Loucy (cell line): ENCODE data around the gene IREB2.

Source experiments
- H2AFZ ChIP-seq: fragments of 200-600 bp; sonication (generic); 2 replicates; pipeline ENCODE4 v1.6.0; 2016; ENCODE audit warnings: antibody characterized with exemption, mild to moderate bottlenecking, low read length, moderate library complexity
- H3F3A ChIP-seq: fragments of 200-600 bp; 2 replicates; pipeline ENCODE4 v1.6.0; 2016; ENCODE audit warnings: antibody characterized with exemption, low read depth, mild to moderate bottlenecking
- H3K27me3 ChIP-seq: fragments of 200-600 bp; sonication (generic); 2 replicates; pipeline ENCODE4 v1.6.1; 2014; ENCODE audit warnings: low read length, mild to moderate bottlenecking; ENCODE audit not compliant: insufficient read depth, poor library complexity, severe bottlenecking
- H3K36me3 ChIP-seq: fragments of 200-600 bp; sonication (generic); 2 replicates; pipeline ENCODE4 v1.6.1; 2016; ENCODE audit warnings: low read length; ENCODE audit not compliant: insufficient read depth
- H3K4me1 ChIP-seq: fragments of 200-600 bp; sonication (generic); 2 replicates; pipeline ENCODE4 v1.5.1; 2014; ENCODE audit warnings: low read length, mild to moderate bottlenecking; ENCODE audit not compliant: insufficient read depth, poor library complexity, severe bottlenecking
- H3K4me2 ChIP-seq: fragments of 200-600 bp; sonication (generic); 2 replicates; pipeline ENCODE4 v1.6.0; 2014; ENCODE audit warnings: antibody characterized with exemption, low read length, low read depth, mild to moderate bottlenecking; ENCODE audit not compliant: poor library complexity, severe bottlenecking
- H3K4me3 ChIP-seq: fragments of 200-600 bp; sonication (generic); 2 replicates; pipeline ENCODE4 v1.5.1; 2014; ENCODE audit warnings: low read length, mild to moderate bottlenecking, mixed read lengths; ENCODE audit not compliant: poor library complexity, severe bottlenecking
- H3K79me2 ChIP-seq: fragments of 200-600 bp; sonication (generic); 2 replicates; pipeline ENCODE4 v1.6.1; 2014; ENCODE audit warnings: low read length; ENCODE audit not compliant: insufficient read depth
- H3K9ac ChIP-seq: fragments of 200-600 bp; sonication (generic); 2 replicates; pipeline ENCODE4 v1.6.0; 2014; ENCODE audit warnings: mild to moderate bottlenecking, low read depth, low read length, moderate library complexity; ENCODE audit not compliant: poor library complexity, severe bottlenecking
- H3K9me2 ChIP-seq: fragments of 200-600 bp; sonication (generic); replicated peaks from 2 replicates; pipeline ENCODE4 v1.6.1; 2016; ENCODE audit warnings: low read depth, low read length, mixed read lengths
- H3K9me3 ChIP-seq: fragments of 200-600 bp; sonication (generic); 2 replicates; pipeline ENCODE4 v1.6.1; 2014; ENCODE audit warnings: mild to moderate bottlenecking, antibody characterized with exemption, low read length, low read depth; ENCODE audit not compliant: insufficient read depth
- H4K20me1 ChIP-seq: fragments of 200-600 bp; sonication (generic); 2 replicates; pipeline ENCODE4 v1.6.0; 2014; ENCODE audit warnings: antibody characterized with exemption, low read length, mild to moderate bottlenecking; ENCODE audit not compliant: insufficient read depth, poor library complexity, severe bottlenecking
- CTCF ChIP-seq: fragments of 200-600 bp; sonication (generic); conservative IDR thresholded peaks from 2 replicates; pipeline ENCODE4 v1.5.1; 2014; ENCODE audit warnings: mild to moderate bottlenecking, antibody characterized with exemption, low read length
- EZH2phosphoT487 ChIP-seq: fragments of 200-600 bp; IDR thresholded peaks from 2 replicates; pipeline ENCODE4 v1.6.1; 2018; ENCODE audit warnings: antibody characterized with exemption, mild to moderate bottlenecking, moderate library complexity, borderline replicate concordance

Gene IREB2

GRCh38 chr15:78414621-78415250 lies 23.3 kb upstream of the IREB2 start:
- Histone ChIP-seq H2AFZ (no peak overlapping the region), H3K27me3 (no peaks in the 10 kb centered on the region), H3K9me3 (no peaks in the 10 kb centered on the region), H3F3A (no peaks in the 10 kb centered on the region), H3K79me2 (no peaks in the 10 kb centered on the region), H3K4me3 (no peak overlapping the region), H4K20me1 (no peaks in the 10 kb centered on the region), H3K9ac (no peak overlapping the region), H3K4me1 (no peaks in the 10 kb centered on the region), H3K4me2 (no peak overlapping the region), H3K36me3 (no peaks in the 10 kb centered on the region), H3K9me2 (no peaks in the 10 kb centered on the region)
- TF ChIP-seq EZH2phosphoT487 (no peak), CTCF (no peak)

GRCh38 chr15:78415284-78415683 lies 22.7 kb upstream of the IREB2 start:
- H3K4me3 ChIP-seq, result no peak overlapping the region
- no peaks in the 10 kb centered on the region for H3K36me3 ChIP-seq
- no peaks in the 10 kb centered on the region for H4K20me1 ChIP-seq
- H3K9me2 ChIP-seq, result no peaks in the 10 kb centered on the region
- no peak overlapping the region for H3K9ac ChIP-seq
- no peaks in the 10 kb centered on the region for H3K4me1 ChIP-seq
- H3K4me2 ChIP-seq, result no peak overlapping the region
- no peaks in the 10 kb centered on the region for H3K79me2 ChIP-seq
- H3K9me3 ChIP-seq, result no peaks in the 10 kb centered on the region
- no peak overlapping the region for H2AFZ ChIP-seq
- TF ChIP-seq EZH2phosphoT487, result no peak
- TF ChIP-seq CTCF, result peak; percentile 44
- H3F3A ChIP-seq, result no peaks in the 10 kb centered on the region
- no peaks in the 10 kb centered on the region for H3K27me3 ChIP-seq

DNA sequence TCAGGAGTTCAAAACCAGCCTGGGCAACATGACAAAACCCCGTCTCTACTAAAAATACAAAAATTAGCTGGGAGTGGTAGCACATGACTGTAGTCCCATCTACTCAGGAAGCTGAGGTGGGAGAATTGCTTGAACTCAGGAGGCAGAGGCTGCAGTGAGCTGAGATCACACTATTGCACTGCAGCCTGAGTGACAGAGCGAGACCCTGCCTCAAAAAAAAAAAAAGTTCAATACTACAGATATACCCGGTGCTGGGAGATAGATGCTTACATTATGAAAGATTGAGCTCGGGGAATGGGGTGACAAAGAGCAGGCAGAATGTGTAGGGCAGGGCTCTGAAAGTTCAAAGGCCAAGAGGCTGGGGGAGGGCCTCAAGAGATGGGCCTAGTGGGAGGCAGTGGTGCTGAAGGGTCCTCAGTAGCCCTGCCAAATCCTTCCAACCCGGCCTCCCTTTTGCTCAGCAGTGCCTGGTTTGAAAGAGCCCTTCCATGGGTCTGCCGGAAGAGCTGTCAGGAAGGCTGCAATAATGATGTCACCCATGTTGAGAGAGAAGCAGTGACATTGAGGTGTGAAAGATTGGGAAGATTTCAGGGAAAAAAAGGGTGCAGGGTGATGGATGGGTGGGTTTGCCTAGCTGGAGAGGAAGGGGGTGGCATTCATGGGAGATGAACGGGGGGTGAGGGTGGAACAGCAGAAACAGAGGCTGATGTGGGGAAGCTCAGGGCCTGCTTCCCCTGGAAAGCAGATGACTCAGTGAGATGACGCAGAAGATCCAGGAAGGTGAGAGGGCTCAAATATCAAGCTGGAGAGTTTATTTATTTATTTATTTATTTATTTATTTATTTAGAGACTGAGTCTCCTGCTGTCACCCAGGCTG lies 20.0 kb upstream of the IREB2 start:
- H3K9me3 ChIP-seq, result no peaks in the 10 kb centered on the region
- no peaks in the 10 kb centered on the region for H3K27me3 ChIP-seq
- H3K9ac ChIP-seq, result no peak overlapping the region
- no peak for TF ChIP-seq CTCF
- TF ChIP-seq EZH2phosphoT487, result no peak
- no peak overlapping the region for H3K4me2 ChIP-seq
- no peaks in the 10 kb centered on the region for H3F3A ChIP-seq
- H3K79me2 ChIP-seq, result no peaks in the 10 kb centered on the region
- H3K4me3 ChIP-seq, result no peak overlapping the region
- no peaks in the 10 kb centered on the region for H3K36me3 ChIP-seq
- H3K9me2 ChIP-seq, result no peaks in the 10 kb centered on the region
- no peaks in the 10 kb centered on the region for H4K20me1 ChIP-seq
- H2AFZ ChIP-seq, result no peak overlapping the region
- no peaks in the 10 kb centered on the region for H3K4me1 ChIP-seq
